Neural crest cell (in vitro differentiated cells): ENCODE results near the gene KLF9. TPM values are rescaled to one million over a fixed set of nuclear protein-coding genes. Genes with fewer than 3 reads are reported as not detected.

Experiments
- DNase-seq: peaks from one replicate; pipeline ENCODE4 v3.0.0; 2021; ENCODE audit warnings: low read depth, mixed read lengths, low spot score
- H3K27ac Mint-ChIP-seq: one replicate; pipeline ENCODE4 v1.8.0; 2021; ENCODE audit warnings: mild to moderate bottlenecking, mixed read lengths; ENCODE audit not compliant: unreplicated experiment
- H3K27me3 Mint-ChIP-seq: 2 replicates; pipeline ENCODE4 v1.8.0; 2021; ENCODE audit warnings: low read depth, mild to moderate bottlenecking, mixed read lengths
- H3K36me3 Mint-ChIP-seq: 2 replicates; pipeline ENCODE4 v1.8.0; 2021; ENCODE audit warnings: low read depth, mild to moderate bottlenecking, mixed read lengths
- H3K4me1 Mint-ChIP-seq: 2 replicates; pipeline ENCODE4 v1.8.0; 2021; ENCODE audit warnings: mixed read lengths
- H3K4me3 Mint-ChIP-seq: one replicate; pipeline ENCODE4 v1.8.0; 2021; ENCODE audit warnings: mild to moderate bottlenecking, mixed read lengths
- H3K9me3 Mint-ChIP-seq: 2 replicates; pipeline ENCODE4 v1.8.0; 2021; ENCODE audit warnings: mixed read lengths
- CTCF ChIP-seq: fragments of 200-600 bp; sonication (generic); conservative IDR thresholded peaks from 2 replicates; pipeline ENCODE4 v1.5.0; 2021; ENCODE audit warnings: antibody characterized with exemption, mild to moderate bottlenecking
- total RNA-seq: library from RNA; stranded (reverse); gene quantifications from 2 replicates; pipeline ENCODE4 v1.2.1, GENCODE V29; 2021

Gene KLF9
- total RNA-seq, 1 donor from 2014 or later = 0.19 TPM

GRCh38 chr9:70421272-70422180, 7.1 kb upstream of the KLF9 start:
- peak overlapping the region; percentile 84 for H3K27ac Mint-ChIP-seq
- H3K9me3 Mint-ChIP-seq = no peaks in the 10 kb centered on the region
- peak overlapping the region; percentile 89 for H3K4me3 Mint-ChIP-seq
- DNase-seq = no peak
- peaks cover 38% of the 10 kb centered on the region for H3K4me1 Mint-ChIP-seq
- H3K27me3 Mint-ChIP-seq = peaks cover 43% of the 10 kb centered on the region
- TF ChIP-seq CTCF = no peak
- H3K36me3 Mint-ChIP-seq = no peaks in the 10 kb centered on the region

- Mint-ChIP-seq H3K27me3 (peaks cover 51% of the 10 kb centered on the region), H3K27ac (peak overlapping the region; percentile 63), H3K36me3 (no peaks in the 10 kb centered on the region), H3K9me3 (no peaks in the 10 kb centered on the region), H3K4me3 (peak overlapping the region; percentile 89), H3K4me1 (peaks cover 38% of the 10 kb centered on the region)
- no peak for TF ChIP-seq CTCF
- peak; percentile 61 for DNase-seq
These were observed 6.2 kb upstream of the KLF9 start for GRCh38 chr9:70420441-70421271.

- H3K27me3 Mint-ChIP-seq = peaks cover 54% of the 10 kb centered on the region
- DNase-seq = peak; percentile 50
- peak overlapping the region; percentile 21 for H3K27ac Mint-ChIP-seq
- H3K4me3 Mint-ChIP-seq = peak overlapping the region; percentile 89
- H3K4me1 Mint-ChIP-seq = peaks cover 38% of the 10 kb centered on the region
- H3K36me3 Mint-ChIP-seq = no peaks in the 10 kb centered on the region
- no peaks in the 10 kb centered on the region for H3K9me3 Mint-ChIP-seq
- TF ChIP-seq CTCF = peak; percentile 33
These were observed 5.3 kb upstream of the KLF9 start for GRCh38 chr9:70419556-70420440.

- DNase-seq = peak; percentile 74
- Mint-ChIP-seq H3K27ac (peak overlapping the region; percentile 21), H3K27me3 (peaks cover 60% of the 10 kb centered on the region), H3K9me3 (no peaks in the 10 kb centered on the region), H3K4me3 (peak overlapping the region; percentile 89), H3K36me3 (no peaks in the 10 kb centered on the region), H3K4me1 (peaks cover 46% of the 10 kb centered on the region)
- TF ChIP-seq CTCF = no peak
These were observed 4.5 kb upstream of the KLF9 start for GRCh38 chr9:70418822-70419555.
